ENCODE measurements around the gene AKT2.

DNA sequence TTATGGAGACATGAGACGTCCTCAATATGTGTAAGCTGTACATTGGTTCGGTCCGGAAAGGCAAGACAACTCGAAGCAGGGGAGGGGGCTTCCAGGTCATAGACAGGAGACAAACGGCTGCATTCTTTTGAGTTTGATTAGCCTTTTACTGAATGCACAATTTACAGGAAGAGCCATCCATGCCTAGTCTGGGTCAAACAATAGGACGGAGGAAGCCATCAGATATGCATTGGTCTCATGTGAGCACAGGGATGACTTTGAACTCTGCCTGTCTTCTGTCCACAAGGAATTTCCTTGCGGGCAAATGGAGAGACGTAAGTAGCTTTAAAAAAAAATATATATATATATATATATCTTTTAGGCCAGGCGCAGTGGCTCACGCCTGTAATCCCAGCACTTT lies 56.8 kb downstream of the AKT2 start:
- TF ChIP-seq POLR2AphosphoS5 (IDR thresholded peaks at IDR 0.05), result no peak
- TF ChIP-seq, protein P1, sequence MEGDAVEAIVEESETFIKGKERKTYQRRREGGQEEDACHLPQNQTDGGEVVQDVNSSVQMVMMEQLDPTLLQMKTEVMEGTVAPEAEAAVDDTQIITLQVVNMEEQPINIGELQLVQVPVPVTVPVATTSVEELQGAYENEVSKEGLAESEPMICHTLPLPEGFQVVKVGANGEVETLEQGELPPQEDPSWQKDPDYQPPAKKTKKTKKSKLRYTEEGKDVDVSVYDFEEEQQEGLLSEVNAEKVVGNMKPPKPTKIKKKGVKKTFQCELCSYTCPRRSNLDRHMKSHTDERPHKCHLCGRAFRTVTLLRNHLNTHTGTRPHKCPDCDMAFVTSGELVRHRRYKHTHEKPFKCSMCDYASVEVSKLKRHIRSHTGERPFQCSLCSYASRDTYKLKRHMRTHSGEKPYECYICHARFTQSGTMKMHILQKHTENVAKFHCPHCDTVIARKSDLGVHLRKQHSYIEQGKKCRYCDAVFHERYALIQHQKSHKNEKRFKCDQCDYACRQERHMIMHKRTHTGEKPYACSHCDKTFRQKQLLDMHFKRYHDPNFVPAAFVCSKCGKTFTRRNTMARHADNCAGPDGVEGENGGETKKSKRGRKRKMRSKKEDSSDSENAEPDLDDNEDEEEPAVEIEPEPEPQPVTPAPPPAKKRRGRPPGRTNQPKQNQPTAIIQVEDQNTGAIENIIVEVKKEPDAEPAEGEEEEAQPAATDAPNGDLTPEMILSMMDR (IDR thresholded peaks at IDR 0.05), result no peak
- no peak for TF ChIP-seq POLR2A (IDR thresholded peaks at IDR 0.05)

Measured in gastroesophageal sphincter (tissue), 3 donors.